Panc1 (cell line): Measurements from ENCODE around the gene CASP5. TPM values are rescaled to one million over a fixed set of nuclear protein-coding genes. Genes with fewer than 3 reads are reported as not detected.
"Not testable (repeated sequence)": the region's sequence is repeated elsewhere in the genome, so short reads cannot be mapped to it uniquely, and the experiment has no call there.

Experiments used
- ATAC-seq: fragments of 200-7000 bp; cut with Tn5 transposase; 2 replicates; pipeline ENCODE4 v1.9.1; 2020; ENCODE audit warnings: mild to moderate bottlenecking, moderate library complexity
- BruUV-seq: library from RNA; stranded (reverse); fragments of 400-500 nt; replicated peaks from 2 replicates; lab custom pipeline; 2021; lab: Mats Ljungman, UMichigan
- CTCF ChIA-PET: fragments of 300-600 bp; sonication (Branson Sonifier 250); formaldehyde crosslinking; loops from one replicate; lab custom pipeline; 2022; ENCODE audit warnings: antibody characterized with exemption; lab: Charles Lee
- POLR2A ChIA-PET: fragments of 300-600 bp; sonication (Branson Sonifier 250); formaldehyde crosslinking; loops from one replicate; lab custom pipeline; 2022; ENCODE audit warnings: antibody characterized with exemption; lab: Charles Lee
- DNase-seq: peaks from one replicate; pipeline ENCODE4 v3.0.0-alpha.2; 2010; ENCODE audit warnings: low read depth, low spot score
- H3K27ac ChIP-seq: 2 replicates; pipeline ENCODE4 v1.5.1; 2011; ENCODE audit warnings: mild to moderate bottlenecking, low read length, inconsistent platforms
- H3K27me3 ChIP-seq: fragments of 200-500 bp; sonication (Bioruptor generic); 2 replicates; pipeline ENCODE4 v1.6.0; 2014; ENCODE audit warnings: low read length, inconsistent platforms; ENCODE audit not compliant: control insufficient read depth, insufficient read depth
- H3K36me3 ChIP-seq: fragments of 200-500 bp; sonication (Bioruptor generic); 2 replicates; pipeline ENCODE4 v1.5.1; 2014; ENCODE audit warnings: inconsistent platforms, mild to moderate bottlenecking, low read length, moderate library complexity; ENCODE audit not compliant: control insufficient read depth, insufficient read depth
- H3K4me1 ChIP-seq: 2 replicates; pipeline ENCODE4 v1.5.1; 2011; ENCODE audit warnings: inconsistent platforms, mild to moderate bottlenecking, low read length, moderate library complexity; ENCODE audit not compliant: control insufficient read depth, insufficient read depth
- H3K4me3 ChIP-seq, 2 experiments: 2 replicates each; pipeline ENCODE4 v1.5.1; 2011 to 2012; ENCODE audit warnings: low read depth in 2 of 2, low read length in 2 of 2, mild to moderate bottlenecking in 2 of 2, inconsistent platforms in 1 of 2, moderate library complexity in 1 of 2
- H3K9me3 ChIP-seq: fragments of 200-500 bp; sonication (Bioruptor generic); 2 replicates; pipeline ENCODE4 v1.5.1; 2014; ENCODE audit warnings: low read depth, mild to moderate bottlenecking, inconsistent platforms, low read length, moderate library complexity; ENCODE audit not compliant: control insufficient read depth, insufficient read depth
- POLR2AphosphoS5 ChIP-seq: IDR thresholded peaks from 2 replicates; pipeline ENCODE4 v1.6.1; 2012; ENCODE audit warnings: mild to moderate bottlenecking, low read depth, low read length, moderate library complexity
- SIN3A ChIP-seq: IDR thresholded peaks from 2 replicates; pipeline ENCODE4 v1.6.1; 2012; ENCODE audit warnings: low read depth, mild to moderate bottlenecking, low read length, moderate library complexity, borderline replicate concordance; ENCODE audit not compliant: insufficient read depth
- TCF7L2 ChIP-seq: IDR thresholded peaks from 2 replicates; pipeline ENCODE4 v1.6.1; 2011; ENCODE audit warnings: mild to moderate bottlenecking, low read depth, low read length, inconsistent platforms
- in situ Hi-C: cut with HindIII; loops from 2 replicates; pipeline ENCODE4 v1.10.0; 2016; ENCODE audit warnings: low sequenced_read_pairs, low pct_unique_long_range_greater_than_20kb
- intact Hi-C: fragments of 100-400 bp; cut with micrococcal nuclease; formaldehyde crosslinking; loops from one replicate; pipeline ENCODE4 v1.10.0; 2022; ENCODE audit not compliant: unreplicated experiment
- total RNA-seq: library from RNA; stranded (reverse); gene quantifications from one replicate; pipeline ENCODE4 v1.2.1, GENCODE V29; 2021; ENCODE audit not compliant: unreplicated experiment
- TF ChIP-seq, protein P1 (sequence below): fragments of 450-650 bp; IDR thresholded peaks from 2 replicates; pipeline ENCODE4 v1.5.1; 2017; ENCODE audit warnings: mild to moderate bottlenecking
- TF ChIP-seq, protein P2 (sequence below), 2 experiments: IDR thresholded peaks; 2 replicates each; pipeline ENCODE4 v1.6.1; 2011 to 2012; ENCODE audit warnings: low read depth in 2 of 2, control low read depth in 1 of 2, low read length in 1 of 2, mild to moderate bottlenecking in 1 of 2, moderate library complexity in 1 of 2; ENCODE audit not compliant: insufficient read depth in 1 of 2

Gene CASP5
- total RNA-seq, 1 experiment from 2014 or later = not detected

DNA sequence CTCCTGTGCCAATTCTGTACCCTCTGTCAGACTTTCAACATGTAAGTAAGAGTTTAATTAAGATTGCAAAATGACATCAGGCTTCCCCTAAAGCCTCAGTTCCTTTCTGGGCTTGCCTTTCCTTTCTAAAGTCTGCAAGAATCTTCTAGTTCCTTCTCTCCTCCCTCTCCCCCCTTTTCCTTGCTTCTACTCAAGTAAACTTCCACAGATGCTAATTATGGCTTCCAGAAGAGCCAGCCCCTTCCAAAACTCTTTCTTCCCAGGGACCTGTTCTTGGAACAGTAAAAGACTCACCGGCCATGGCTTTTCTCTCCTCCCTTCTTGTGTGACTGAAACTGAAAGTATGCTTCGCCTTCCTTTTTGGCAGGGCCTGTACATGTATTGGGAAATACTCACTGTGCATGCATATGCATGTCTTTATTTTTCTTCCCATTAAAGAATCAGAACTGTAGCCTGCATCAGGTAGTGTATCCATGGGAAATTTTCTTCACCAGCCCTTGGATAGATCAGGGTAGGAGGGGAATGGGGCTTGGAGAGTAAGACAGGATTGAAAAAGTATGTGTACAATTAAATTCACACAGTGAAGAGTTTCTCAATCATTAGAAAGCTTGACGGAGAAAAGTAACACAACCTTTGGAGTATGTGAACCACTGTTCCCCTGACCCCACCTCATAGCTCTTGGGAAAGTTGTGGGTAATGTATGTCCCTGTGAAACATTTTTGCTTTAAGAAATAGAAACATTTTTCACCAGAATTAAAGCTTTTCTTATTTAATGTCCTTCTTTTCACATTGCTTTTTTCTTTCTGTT, 12.0 kb upstream of the CASP5 start, which contains the start of gene CASP1:
Gene CASP1, minus strand, starts transcription at position 332 of the 808 bp plus-strand sequence. Its CDS starts 31 bp downstream, at position 301.
- Histone ChIP-seq H3K27ac (no peak within 1 kb of the TSS), H3K4me3 (peak within 1 kb of the TSS in 1 of 2 experiments; percentile 17; a peak in 1 of 4 replicates), H3K36me3 (no peaks in the 10 kb centered on the region), H3K27me3 (no peaks in the 10 kb centered on the region), H3K4me1 (no peaks in the 10 kb centered on the region), H3K9me3 (no peaks in the 10 kb centered on the region)
- CTCF ChIA-PET = no interaction called here
- intact Hi-C loops = no loop called here
- ATAC-seq = peak; percentile 60; the same call in 1 of the 2 replicates
- no TSS peak for BruUV-seq
- POLR2A ChIA-PET = no interaction called here
- DNase-seq = no peak
- TF ChIP-seq, protein P1, sequence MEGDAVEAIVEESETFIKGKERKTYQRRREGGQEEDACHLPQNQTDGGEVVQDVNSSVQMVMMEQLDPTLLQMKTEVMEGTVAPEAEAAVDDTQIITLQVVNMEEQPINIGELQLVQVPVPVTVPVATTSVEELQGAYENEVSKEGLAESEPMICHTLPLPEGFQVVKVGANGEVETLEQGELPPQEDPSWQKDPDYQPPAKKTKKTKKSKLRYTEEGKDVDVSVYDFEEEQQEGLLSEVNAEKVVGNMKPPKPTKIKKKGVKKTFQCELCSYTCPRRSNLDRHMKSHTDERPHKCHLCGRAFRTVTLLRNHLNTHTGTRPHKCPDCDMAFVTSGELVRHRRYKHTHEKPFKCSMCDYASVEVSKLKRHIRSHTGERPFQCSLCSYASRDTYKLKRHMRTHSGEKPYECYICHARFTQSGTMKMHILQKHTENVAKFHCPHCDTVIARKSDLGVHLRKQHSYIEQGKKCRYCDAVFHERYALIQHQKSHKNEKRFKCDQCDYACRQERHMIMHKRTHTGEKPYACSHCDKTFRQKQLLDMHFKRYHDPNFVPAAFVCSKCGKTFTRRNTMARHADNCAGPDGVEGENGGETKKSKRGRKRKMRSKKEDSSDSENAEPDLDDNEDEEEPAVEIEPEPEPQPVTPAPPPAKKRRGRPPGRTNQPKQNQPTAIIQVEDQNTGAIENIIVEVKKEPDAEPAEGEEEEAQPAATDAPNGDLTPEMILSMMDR = no peak
- TF ChIP-seq SIN3A = no peak
- TF ChIP-seq POLR2AphosphoS5 = no peak
- TF ChIP-seq TCF7L2 = no peak
- TF ChIP-seq, protein P2, sequence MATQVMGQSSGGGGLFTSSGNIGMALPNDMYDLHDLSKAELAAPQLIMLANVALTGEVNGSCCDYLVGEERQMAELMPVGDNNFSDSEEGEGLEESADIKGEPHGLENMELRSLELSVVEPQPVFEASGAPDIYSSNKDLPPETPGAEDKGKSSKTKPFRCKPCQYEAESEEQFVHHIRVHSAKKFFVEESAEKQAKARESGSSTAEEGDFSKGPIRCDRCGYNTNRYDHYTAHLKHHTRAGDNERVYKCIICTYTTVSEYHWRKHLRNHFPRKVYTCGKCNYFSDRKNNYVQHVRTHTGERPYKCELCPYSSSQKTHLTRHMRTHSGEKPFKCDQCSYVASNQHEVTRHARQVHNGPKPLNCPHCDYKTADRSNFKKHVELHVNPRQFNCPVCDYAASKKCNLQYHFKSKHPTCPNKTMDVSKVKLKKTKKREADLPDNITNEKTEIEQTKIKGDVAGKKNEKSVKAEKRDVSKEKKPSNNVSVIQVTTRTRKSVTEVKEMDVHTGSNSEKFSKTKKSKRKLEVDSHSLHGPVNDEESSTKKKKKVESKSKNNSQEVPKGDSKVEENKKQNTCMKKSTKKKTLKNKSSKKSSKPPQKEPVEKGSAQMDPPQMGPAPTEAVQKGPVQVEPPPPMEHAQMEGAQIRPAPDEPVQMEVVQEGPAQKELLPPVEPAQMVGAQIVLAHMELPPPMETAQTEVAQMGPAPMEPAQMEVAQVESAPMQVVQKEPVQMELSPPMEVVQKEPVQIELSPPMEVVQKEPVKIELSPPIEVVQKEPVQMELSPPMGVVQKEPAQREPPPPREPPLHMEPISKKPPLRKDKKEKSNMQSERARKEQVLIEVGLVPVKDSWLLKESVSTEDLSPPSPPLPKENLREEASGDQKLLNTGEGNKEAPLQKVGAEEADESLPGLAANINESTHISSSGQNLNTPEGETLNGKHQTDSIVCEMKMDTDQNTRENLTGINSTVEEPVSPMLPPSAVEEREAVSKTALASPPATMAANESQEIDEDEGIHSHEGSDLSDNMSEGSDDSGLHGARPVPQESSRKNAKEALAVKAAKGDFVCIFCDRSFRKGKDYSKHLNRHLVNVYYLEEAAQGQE (IDR thresholded peaks at IDR 0.05; ENCODE audit: insufficient read depth in 1 of 2, low read depth in 2 of 2, low read length in 1 of 2) = no peak
- in situ Hi-C loops = no loop called here

DNA sequence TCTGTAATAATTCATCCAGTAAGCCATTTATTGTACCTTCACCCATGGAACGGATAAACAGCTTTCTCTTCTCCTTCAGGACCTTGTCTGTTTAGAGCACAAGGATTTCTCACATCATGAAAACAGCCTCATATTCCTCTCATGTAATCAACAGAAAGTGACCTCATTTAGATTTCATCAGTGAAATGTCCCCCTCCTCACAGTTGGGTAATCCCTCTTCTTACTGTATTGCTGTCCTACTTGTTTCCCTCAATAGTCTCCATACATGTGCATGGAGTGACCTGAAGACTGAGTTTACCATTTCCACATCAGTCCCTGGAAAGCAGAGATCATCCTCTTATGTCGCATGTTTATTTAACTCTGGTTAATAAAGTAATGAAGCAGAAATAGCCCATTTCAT, 11.4 kb upstream of the CASP5 start:
- H3K36me3 ChIP-seq, POLR2A ChIA-PET, intact Hi-C loops, in situ Hi-C loops, ATAC-seq, H3K27me3 ChIP-seq, H3K9me3 ChIP-seq, CTCF ChIA-PET, H3K4me3 ChIP-seq, H3K4me1 ChIP-seq, H3K27ac ChIP-seq, DNase-seq, BruUV-seq: not testable (repeated sequence)

DNA sequence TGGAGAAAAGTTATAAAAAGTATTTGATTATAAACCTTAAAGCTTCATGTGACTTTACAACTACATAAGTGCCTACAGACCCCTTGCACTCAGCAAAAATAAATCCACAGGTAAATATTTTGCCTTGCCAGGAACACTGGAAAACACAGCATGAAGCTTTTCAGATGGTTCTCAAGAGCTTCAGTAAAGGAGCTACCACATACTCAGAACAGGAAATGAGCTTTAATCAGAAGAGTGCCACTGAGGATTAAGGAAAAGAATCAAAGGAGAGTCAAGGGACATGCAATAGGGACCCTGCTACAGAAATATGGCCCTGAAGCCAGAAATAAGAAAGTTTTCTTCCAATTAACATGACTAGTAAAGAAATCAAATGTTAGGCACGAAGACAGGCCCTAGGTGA, 10.8 kb upstream of the CASP5 start:
- no TSS peak for BruUV-seq
- CTCF ChIA-PET = no interaction called here

More for the DNA sequence above, 10.8 kb upstream of the CASP5 start:
- ATAC-seq = no peak
- Histone ChIP-seq H3K9me3 (no peaks in the 10 kb centered on the region), H3K36me3 (no peaks in the 10 kb centered on the region), H3K4me1 (no peaks in the 10 kb centered on the region), H3K27me3 (no peaks in the 10 kb centered on the region), H3K4me3 (no peak overlapping the region), H3K27ac (no peak overlapping the region)
- POLR2A ChIA-PET = no interaction called here
- intact Hi-C loops (no loop called here), in situ Hi-C loops (no loop called here)
- no peak for DNase-seq
- TF ChIP-seq SIN3A (no peak), TCF7L2 (no peak), POLR2AphosphoS5 (no peak)
- TF ChIP-seq, protein P2 (IDR thresholded peaks at IDR 0.05; ENCODE audit: insufficient read depth in 1 of 2, low read depth in 2 of 2, low read length in 1 of 2) = no peak
- TF ChIP-seq, protein P1 = no peak
